Right lobe of liver (tissue), 6 donors: ENCODE data around the gene CHMP4A. TPM values are rescaled to one million over a fixed set of nuclear protein-coding genes. Genes with fewer than 3 reads are reported as not detected.

Experiments
- ATAC-seq, 4 donors: fragments of 200-7000 bp; cut with Tn5 transposase; one replicate each; pipeline ENCODE4 v1.9.1; 2020; ENCODE audit warnings: mild to moderate bottlenecking in 4 of 4, moderate library complexity in 4 of 4
- DNase-seq, 3 donors: peaks; one replicate each; pipeline ENCODE4 v3.0.0-alpha.2; 2020
- H3K27ac ChIP-seq, 3 donors: fragments of 200-600 bp; one replicate each; pipeline ENCODE4 v1.8.0; 2022
- H3K27me3 ChIP-seq, 2 donors: fragments of 200-600 bp; one replicate each; pipeline ENCODE4 v1.8.0; 2022
- H3K36me3 ChIP-seq, 4 donors: fragments of 200-600 bp; sonication (generic) in 1 of 4; one replicate each; pipeline versions ENCODE4 v1.5.1 to v1.8.0; 2017 to 2022; ENCODE audit warnings: control low read depth in 1 of 4
- H3K4me1 ChIP-seq, 4 donors: fragments of 200-600 bp; sonication (generic) in 1 of 4; one replicate each; pipeline versions ENCODE4 v1.5.1 to v1.8.0; 2017 to 2022; ENCODE audit warnings: control low read depth in 1 of 4
- H3K4me3 ChIP-seq, 3 donors: fragments of 200-600 bp; one replicate each; pipeline ENCODE4 v1.8.0; 2022
- H3K9me3 ChIP-seq, 4 donors: fragments of 200-600 bp; sonication (generic) in 1 of 4; one replicate each; pipeline versions ENCODE4 v1.5.1 to v1.8.0; 2017 to 2022; ENCODE audit warnings: control low read depth in 1 of 4
- POLR2A ChIP-seq: fragments of 450-650 bp; IDR thresholded peaks from one replicate; pipeline ENCODE4 v1.6.1; 2017; ENCODE audit warnings: antibody characterized with exemption, mild to moderate bottlenecking
- WGBS: methylation state at CpG from one replicate; pipeline ENCODE4 v1.1.6; 2018; ENCODE audit warnings: low coverage, low lambda C conversion rate; ENCODE audit not compliant: insufficient coverage; ENCODE audit errors: missing lambda C conversion rate; 5-methylcytosine and 5-hydroxymethylcytosine counted together
- intact Hi-C, 2 donors: fragments of 100-400 bp; cut with DNase I; formaldehyde crosslinking; loops; one replicate each; pipeline versions ENCODE4 v1.11.2 to v1.14.1; 2022
- total RNA-seq, 6 experiments: library from RNA; depleted of rRNA in 2 of 6; stranded (reverse); fragments of >200 nt in 2 of 6; fragmentation: NEBNext Ultra II Directional in 3 of 6; extraction: Animal tissue kit (Norgen Biotek cat#: 25700) in 3 of 6; gene quantifications; one replicate each; pipeline versions ENCODE4 v1.1.0 to v1.2.4, GENCODE V29; 2016 to 2023
- TF ChIP-seq, protein P1 (sequence below), 4 donors: fragments of 200-600 bp in 3 of 4; fragments of 450-650 bp in 1 of 4; IDR thresholded peaks; one replicate each; pipeline versions ENCODE4 v1.5.1 to v1.8.0; 2016 to 2022; ENCODE audit warnings: antibody characterized with exemption in 4 of 4, mild to moderate bottlenecking in 2 of 4
- donor health status: DM: no; HTN: yes; CAD: no.
- donor health status: DM: no; HTN: no; CAD: no.
- donor health status: DM: no; HTN: no; CAD: no.
- donor health status: DM: no; HTN: yes; CAD: no.
- donor health status: DM: no; HTN: yes; CAD: no.

CHMP4A gene
- total RNA-seq, 6 experiments from 2014 or later, result 11.9 to 28.9 (median 17.1) TPM

DNA sequence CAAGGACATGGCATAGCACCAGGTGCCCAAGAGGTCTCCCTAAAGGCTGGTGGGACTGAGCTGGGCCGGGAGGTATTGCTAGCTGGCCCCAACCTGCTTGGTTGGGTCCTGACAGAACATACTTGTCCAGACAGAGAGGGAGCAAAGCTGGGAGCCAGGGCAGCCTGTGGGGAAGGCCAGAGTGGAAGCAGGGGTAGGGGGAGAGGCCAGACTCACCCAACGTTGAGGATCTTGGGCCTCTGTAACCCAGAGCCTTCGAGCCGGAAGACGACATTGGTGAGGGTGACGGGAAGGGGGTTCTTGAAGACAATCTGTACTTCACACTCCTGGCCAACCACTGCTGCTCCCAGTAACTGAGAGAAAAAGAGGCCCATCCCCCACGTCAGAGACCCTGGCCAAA, 40.6 kb upstream of the CHMP4A start:
- Histone ChIP-seq H3K36me3 (no peaks in the 10 kb centered on the region), H3K4me1 (no peaks in the 10 kb centered on the region), H3K9me3 (no peaks in the 10 kb centered on the region), H3K4me3 (no peak overlapping the region), H3K27me3 (no peaks in the 10 kb centered on the region), H3K27ac (no peak overlapping the region)
- no peak for ATAC-seq
- TF ChIP-seq, protein P1, sequence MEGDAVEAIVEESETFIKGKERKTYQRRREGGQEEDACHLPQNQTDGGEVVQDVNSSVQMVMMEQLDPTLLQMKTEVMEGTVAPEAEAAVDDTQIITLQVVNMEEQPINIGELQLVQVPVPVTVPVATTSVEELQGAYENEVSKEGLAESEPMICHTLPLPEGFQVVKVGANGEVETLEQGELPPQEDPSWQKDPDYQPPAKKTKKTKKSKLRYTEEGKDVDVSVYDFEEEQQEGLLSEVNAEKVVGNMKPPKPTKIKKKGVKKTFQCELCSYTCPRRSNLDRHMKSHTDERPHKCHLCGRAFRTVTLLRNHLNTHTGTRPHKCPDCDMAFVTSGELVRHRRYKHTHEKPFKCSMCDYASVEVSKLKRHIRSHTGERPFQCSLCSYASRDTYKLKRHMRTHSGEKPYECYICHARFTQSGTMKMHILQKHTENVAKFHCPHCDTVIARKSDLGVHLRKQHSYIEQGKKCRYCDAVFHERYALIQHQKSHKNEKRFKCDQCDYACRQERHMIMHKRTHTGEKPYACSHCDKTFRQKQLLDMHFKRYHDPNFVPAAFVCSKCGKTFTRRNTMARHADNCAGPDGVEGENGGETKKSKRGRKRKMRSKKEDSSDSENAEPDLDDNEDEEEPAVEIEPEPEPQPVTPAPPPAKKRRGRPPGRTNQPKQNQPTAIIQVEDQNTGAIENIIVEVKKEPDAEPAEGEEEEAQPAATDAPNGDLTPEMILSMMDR (IDR thresholded peaks at IDR 0.05), result no peak
- no peak for TF ChIP-seq POLR2A
- intact Hi-C loops, result no loop called here
- WGBS, result no CpG with 5 or more reads among the region's 7 CpGs
- no peak for DNase-seq

DNA sequence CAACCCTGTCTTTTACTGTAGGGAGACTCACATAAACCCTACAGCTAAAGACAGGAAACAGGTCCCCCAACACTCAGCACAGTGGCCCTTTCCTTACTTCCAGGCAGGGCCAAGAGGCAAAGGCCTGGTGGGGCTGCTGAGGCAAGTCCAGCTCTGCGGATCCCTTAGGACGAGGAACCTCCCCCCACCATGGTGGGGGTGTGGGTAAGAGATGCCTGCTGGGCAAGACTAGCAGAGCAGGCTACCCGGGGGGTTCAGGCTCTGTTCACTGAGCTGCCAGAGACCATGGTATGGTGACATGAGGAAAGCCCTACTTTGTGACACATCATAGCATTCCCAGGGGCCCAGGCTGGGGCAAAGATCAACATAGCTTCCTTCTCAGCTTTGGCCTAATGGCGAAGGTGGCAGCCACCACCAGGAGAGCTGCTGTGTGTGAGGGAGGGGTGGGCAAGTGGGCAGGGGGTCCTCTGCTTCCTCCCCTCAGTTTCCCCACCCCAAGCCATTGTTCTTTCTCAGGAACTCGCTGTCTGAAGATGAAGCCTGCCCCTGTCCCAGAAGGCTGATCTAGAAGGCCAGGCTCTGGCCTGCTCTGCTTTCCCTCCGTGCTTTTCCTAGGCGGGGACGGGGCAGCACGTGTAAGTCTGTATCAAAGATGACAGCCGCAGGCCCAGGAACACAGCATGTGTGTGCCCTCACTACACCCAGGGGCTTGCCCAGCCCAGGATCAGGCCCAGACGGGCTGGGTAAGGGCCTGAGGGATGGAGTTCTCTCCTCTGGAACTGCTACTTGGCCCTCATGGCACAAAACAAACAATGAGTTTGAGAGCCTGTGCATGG, 39.2 kb upstream of the CHMP4A start:
- H3K36me3 ChIP-seq, result no peaks in the 10 kb centered on the region
- no peak overlapping the region for H3K4me3 ChIP-seq
- no peaks in the 10 kb centered on the region for H3K27me3 ChIP-seq
- no CpG with 5 or more reads among the region's 11 CpGs for WGBS
- H3K9me3 ChIP-seq, result no peaks in the 10 kb centered on the region
- TF ChIP-seq POLR2A, result no peak
- TF ChIP-seq, protein P1 (IDR thresholded peaks at IDR 0.05), result no peak
- no peaks in the 10 kb centered on the region for H3K4me1 ChIP-seq
- no peak overlapping the region for H3K27ac ChIP-seq
- ATAC-seq (no peak), DNase-seq (no peak)
- intact Hi-C loops, result no loop called here

DNA sequence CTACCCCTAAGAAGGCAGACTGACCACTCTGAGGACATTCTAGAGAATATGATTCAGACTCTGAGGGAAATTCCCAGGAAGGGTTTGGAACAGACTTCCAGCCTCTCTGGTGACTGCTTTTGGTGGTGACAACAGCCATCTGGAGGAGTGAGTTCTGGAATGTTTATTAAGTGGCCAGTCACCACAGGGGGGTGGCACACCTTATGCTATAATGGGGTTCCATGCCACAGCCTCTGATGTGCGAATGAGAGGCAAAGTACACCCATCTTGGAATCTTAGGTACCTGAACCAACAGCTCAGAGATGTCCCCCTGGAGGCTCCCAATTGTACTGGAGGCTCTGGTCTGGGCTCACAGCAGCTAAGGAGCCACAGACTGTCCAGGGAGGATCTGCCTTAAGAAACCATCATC, 38.6 kb upstream of the CHMP4A start:
- Histone ChIP-seq H3K36me3 (no peaks in the 10 kb centered on the region), H3K9me3 (no peaks in the 10 kb centered on the region), H3K4me3 (no peak overlapping the region), H3K27ac (no peak overlapping the region), H3K27me3 (no peaks in the 10 kb centered on the region), H3K4me1 (no peaks in the 10 kb centered on the region)
- DNase-seq, result no peak
- TF ChIP-seq POLR2A, result no peak
- TF ChIP-seq, protein P1 (IDR thresholded peaks at IDR 0.05), result no peak
- intact Hi-C loops, result no loop called here
- no peak for ATAC-seq
- no CpG with 5 or more reads among the region's 1 CpG for WGBS

DNA sequence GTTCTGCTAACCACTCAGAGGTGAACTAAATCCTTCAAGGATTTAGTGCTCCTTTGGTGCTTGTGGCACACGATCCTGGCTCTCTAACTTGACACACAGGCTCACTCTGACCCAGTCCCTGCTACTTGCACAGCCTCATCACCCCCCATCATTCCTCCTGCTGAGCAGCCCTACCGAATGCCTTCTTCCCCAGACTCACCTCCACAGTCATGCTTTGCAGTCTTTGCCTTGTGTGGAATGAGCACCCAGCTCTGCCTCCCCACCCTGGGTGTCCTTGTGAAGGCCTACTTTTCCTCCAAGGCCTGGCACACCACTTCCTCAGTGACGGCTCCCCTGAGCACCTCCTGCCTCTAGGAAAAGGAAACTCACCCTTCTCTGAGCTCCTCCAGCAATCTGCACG, 37.1 kb upstream of the CHMP4A start:
- TF ChIP-seq, protein P1 (IDR thresholded peaks at IDR 0.05), result no peak
- no peak for TF ChIP-seq POLR2A
- no peak overlapping the region for H3K4me3 ChIP-seq
- H3K36me3 ChIP-seq, result no peaks in the 10 kb centered on the region
- H3K27ac ChIP-seq, result no peak overlapping the region
- no peak for DNase-seq
- 64% methylated on average over 3 of the region's 4 CpGs for WGBS
- no peak for ATAC-seq
- no peaks in the 10 kb centered on the region for H3K4me1 ChIP-seq
- no peaks in the 10 kb centered on the region for H3K27me3 ChIP-seq
- intact Hi-C loops, result no loop called here
- no peaks in the 10 kb centered on the region for H3K9me3 ChIP-seq
